ENCODE measurements around the gene PPP1R14D. TPM values are rescaled to one million over a fixed set of nuclear protein-coding genes. Genes with fewer than 3 reads are reported as not detected.

The PPP1R14D gene
- total RNA-seq: not detected

GRCh38 chr15:40828447-40829036 is at the start of gene PPP1R14D:
TSS of gene PPP1R14D (minus strand) at chr15:40828708. CDS start at chr15:40828641, 67 bp downstream.

GRCh38 chr15:40873694-40874561 is 45.4 kb upstream of the PPP1R14D start, which contains the start of gene RHOV:
TSS of gene RHOV (minus strand) at chr15:40874234. CDS start at chr15:40874139, 95 bp downstream.

GRCh38 chr15:40843885-40844695 is 15.6 kb upstream of the PPP1R14D start, which contains the start of gene SPINT1:
TSS of gene SPINT1 (plus strand) at chr15:40844048. CDS start at chr15:40844555, 507 bp downstream.

GRCh38 chr15:40807028-40807887 is 21.2 kb downstream of the PPP1R14D start, which contains the start of the genes DNAJC17 and ZFYVE19:
TSS of gene DNAJC17 (minus strand) at chr15:40807473. CDS start at chr15:40807446, 27 bp downstream.
TSS of gene ZFYVE19 (plus strand) at chr15:40807089. CDS start at chr15:40807590, 501 bp downstream.

GRCh38 chr15:40769274-40770146 is 59.0 kb downstream of the PPP1R14D start, which contains the start of gene C15orf62:
TSS of gene C15orf62 (plus strand) at chr15:40769980. CDS start at chr15:40770496, 516 bp downstream.

Small RNA genes within 50 kb of the gene (small RNA-seq; reads per million reads assigned to genes)
- not detected for gene AC025166.1

Other genes with a start within 250 kb of the PPP1R14D start
- 12.0 TPM for gene KNL1, start 234.5 kb downstream of the PPP1R14D start, total RNA-seq
- 1.8 TPM for gene RAD51, start 133.5 kb downstream of the PPP1R14D start, total RNA-seq
- gene RMDN3, start 73.5 kb downstream of the PPP1R14D start, total RNA-seq: 21.2 TPM
- 18.0 TPM for gene GCHFR, start 64.6 kb downstream of the PPP1R14D start, total RNA-seq
- gene C15orf62, start 58.7 kb downstream of the PPP1R14D start, total RNA-seq: 0.46 TPM
- gene ZFYVE19, start 21.6 kb downstream of the PPP1R14D start, total RNA-seq: 22.4 TPM
- 12.9 TPM for gene DNAJC17, start 21.2 kb downstream of the PPP1R14D start, total RNA-seq
- gene SPINT1, start 15.3 kb upstream of the PPP1R14D start, total RNA-seq: 6.9 TPM
- gene RHOV, start 45.5 kb upstream of the PPP1R14D start, total RNA-seq: 7.4 TPM
- 29.5 TPM for gene VPS18, start 65.7 kb upstream of the PPP1R14D start, total RNA-seq
- 5.1 TPM for gene DLL4, start 100.6 kb upstream of the PPP1R14D start, total RNA-seq
- gene CHAC1, start 124.8 kb upstream of the PPP1R14D start, total RNA-seq: 6.2 TPM